Neural cell (in vitro differentiated cells): ENCODE measurements around the gene LRTM1.

Source experiments
- CTCF ChIP-seq: fragments of 450-650 bp; IDR thresholded peaks from 2 replicates; pipeline ENCODE4 v1.5.1; 2014; ENCODE audit warnings: antibody characterized with exemption, mild to moderate bottlenecking, moderate library complexity; ENCODE audit not compliant: poor library complexity, severe bottlenecking
- EP300 ChIP-seq: fragments of 450-650 bp; conservative IDR thresholded peaks from 2 replicates; pipeline ENCODE4 v1.6.1; 2014; ENCODE audit warnings: antibody characterized with exemption, mild to moderate bottlenecking, moderate library complexity; ENCODE audit not compliant: poor library complexity, severe bottlenecking
- EZH2 ChIP-seq: fragments of 200-600, 300-800 bp; shearing (Covaris generic), sonication (generic); IDR thresholded peaks from 2 replicates; pipeline ENCODE4 v1.6.1; 2014; ENCODE audit warnings: antibody characterized with exemption, low read length, borderline replicate concordance, mild to moderate bottlenecking; ENCODE audit not compliant: insufficient read depth, poor library complexity, severe bottlenecking
- POLR2AphosphoS5 ChIP-seq: IDR thresholded peaks from 2 replicates; pipeline ENCODE4 v1.6.1; 2012
- REST ChIP-seq: IDR thresholded peaks from 2 replicates; pipeline ENCODE4 v1.6.1; 2012; ENCODE audit warnings: borderline replicate concordance
- SMC3 ChIP-seq: fragments of 450-650 bp; conservative IDR thresholded peaks from 2 replicates; pipeline ENCODE4 v1.6.1; 2014; ENCODE audit warnings: antibody characterized with exemption, mild to moderate bottlenecking, moderate library complexity; ENCODE audit not compliant: poor library complexity

- TF ChIP-seq CTCF (no peak), EZH2 (no peak), SMC3 (no peak), REST (no peak), POLR2AphosphoS5 (no peak), EP300 (no peak)
Measured at GRCh38 chr3:54965746-54966145, 37.9 kb upstream of the LRTM1 start.
